Liver (tissue), 9 donors: Measurements from ENCODE around the gene SS18L1. TPM values are rescaled to one million over a fixed set of nuclear protein-coding genes. Genes with fewer than 3 reads are reported as not detected.

Experiments used
- DNase-seq: peaks from one replicate; pipeline ENCODE4 v3.0.0-alpha.2; 2017; ENCODE audit warnings: low spot score
- H3K27ac ChIP-seq, 2 donors: one replicate each; pipeline ENCODE4 v1.7.0; 2013; ENCODE audit warnings: inconsistent platforms in 2 of 2, low read length in 2 of 2, control low read depth in 1 of 2, low read depth in 1 of 2, mild to moderate bottlenecking in 1 of 2
- H3K27me3 ChIP-seq, 4 donors: one replicate each; pipeline versions ENCODE4 v1.6.1 to v1.7.0; 2013; ENCODE audit warnings: low read length in 3 of 4, inconsistent platforms in 1 of 4, mild to moderate bottlenecking in 1 of 4, moderate library complexity in 1 of 4; ENCODE audit not compliant: control insufficient read depth in 4 of 4, insufficient read depth in 4 of 4
- H3K36me3 ChIP-seq, 4 donors: one replicate each; pipeline versions ENCODE4 v1.6.1 to v1.7.0; 2013; ENCODE audit warnings: low read length in 3 of 4, mild to moderate bottlenecking in 3 of 4, low read depth in 1 of 4, moderate library complexity in 1 of 4; ENCODE audit not compliant: control insufficient read depth in 4 of 4, insufficient read depth in 3 of 4
- H3K4me1 ChIP-seq, 4 donors: one replicate each; pipeline versions ENCODE4 v1.6.1 to v1.7.0; 2013; ENCODE audit warnings: low read length in 3 of 4, mild to moderate bottlenecking in 3 of 4, moderate library complexity in 1 of 4; ENCODE audit not compliant: control insufficient read depth in 4 of 4, insufficient read depth in 4 of 4
- H3K4me3 ChIP-seq, 3 donors: one replicate each; pipeline versions ENCODE4 v1.6.1 to v1.7.0; 2013; ENCODE audit warnings: low read length in 3 of 3, control low read depth in 1 of 3, low read depth in 1 of 3, mild to moderate bottlenecking in 1 of 3
- H3K9ac ChIP-seq, 2 donors: one replicate each; pipeline ENCODE4 v1.7.0; 2013; ENCODE audit warnings: low read length in 2 of 2, mild to moderate bottlenecking in 2 of 2, moderate library complexity in 2 of 2, control low read depth in 1 of 2, low read depth in 1 of 2
- H3K9me3 ChIP-seq, 4 donors: one replicate each; pipeline versions ENCODE4 v1.6.1 to v1.7.0; 2013; ENCODE audit warnings: low read length in 3 of 4; ENCODE audit not compliant: control insufficient read depth in 4 of 4
- FOXA1 ChIP-seq: IDR thresholded peaks from 2 replicates; pipeline ENCODE4 v1.6.1; 2016; ENCODE audit warnings: antibody characterized with exemption
- FOXA2 ChIP-seq: IDR thresholded peaks from 2 replicates; pipeline ENCODE4 v1.6.1; 2016; ENCODE audit warnings: antibody characterized with exemption
- GABPA ChIP-seq, 2 donors: IDR thresholded peaks in 1 of 2; conservative IDR thresholded peaks in 1 of 2; 2 replicates each; pipeline ENCODE4 v1.6.1; 2016; ENCODE audit warnings: antibody characterized with exemption in 2 of 2, mild to moderate bottlenecking in 1 of 2, moderate library complexity in 1 of 2
- HNF4A ChIP-seq, 2 donors: conservative IDR thresholded peaks; 2 replicates each; pipeline ENCODE4 v1.6.1; 2016; ENCODE audit warnings: antibody characterized with exemption in 2 of 2, mild to moderate bottlenecking in 2 of 2
- HNF4G ChIP-seq: IDR thresholded peaks from 2 replicates; pipeline ENCODE4 v1.6.1; 2016; ENCODE audit warnings: antibody characterized with exemption
- JUND ChIP-seq, 2 donors: IDR thresholded peaks; 2 replicates each; pipeline ENCODE4 v1.6.1; 2016; ENCODE audit warnings: antibody characterized with exemption in 2 of 2
- NR2F2 ChIP-seq: IDR thresholded peaks from 2 replicates; pipeline ENCODE4 v1.6.1; 2016; ENCODE audit warnings: antibody characterized with exemption
- RAD21 ChIP-seq, 2 donors: IDR thresholded peaks; 2 replicates each; pipeline ENCODE4 v1.6.1; 2016; ENCODE audit warnings: antibody characterized with exemption in 2 of 2, mild to moderate bottlenecking in 2 of 2
- RXRA ChIP-seq, 2 donors: IDR thresholded peaks; 2 replicates each; pipeline ENCODE4 v1.6.1; 2017 to 2018; ENCODE audit warnings: antibody characterized with exemption in 2 of 2, mild to moderate bottlenecking in 1 of 2
- SP1 ChIP-seq: IDR thresholded peaks from 2 replicates; pipeline ENCODE4 v1.6.1; 2018; ENCODE audit warnings: antibody characterized with exemption, mild to moderate bottlenecking
- TAF1 ChIP-seq: conservative IDR thresholded peaks from 2 replicates; pipeline ENCODE4 v1.6.1; 2016; ENCODE audit warnings: antibody characterized with exemption, mild to moderate bottlenecking
- YY1 ChIP-seq: IDR thresholded peaks from 2 replicates; pipeline ENCODE4 v1.6.1; 2016; ENCODE audit warnings: antibody characterized with exemption, mild to moderate bottlenecking
- ZBTB33 ChIP-seq: IDR thresholded peaks from 2 replicates; pipeline ENCODE4 v1.6.1; 2016; ENCODE audit warnings: antibody characterized with exemption
- WGBS: extraction: QIAGEN DNeasy Blood & Tissue Kit; methylation state at CpG from one replicate; pipeline ENCODE4 v1.1.7; 2013; 5-methylcytosine and 5-hydroxymethylcytosine counted together
- polyA plus RNA-seq, 2 donors: library from polyadenylated mRNA; stranded (reverse) in 1 of 2; unstranded in 1 of 2; fragments of 200-250 nt in 1 of 2; fragments of >200 nt in 1 of 2; fragmentation: Nextera tagmentation in 1 of 2; extraction: Ambion mirVana in 1 of 2; gene quantifications; one replicate each; pipeline versions ENCODE4 v1.2.1 to v1.2.3, GENCODE V29; 2013 to 2015
- total RNA-seq, 2 donors: library from RNA; depleted of rRNA; stranded (reverse); fragments of >200 nt; gene quantifications; one replicate each; pipeline ENCODE4 v1.2.3, GENCODE V29; 2014
- TF ChIP-seq, protein P1 (sequence below): IDR thresholded peaks from 2 replicates; pipeline ENCODE4 v1.6.1; 2016; ENCODE audit warnings: antibody characterized with exemption, mild to moderate bottlenecking
- TF ChIP-seq, protein P2 (sequence below): fragments of 150-350 bp; IDR thresholded peaks from 2 replicates; pipeline ENCODE4 v1.5.1; 2017; ENCODE audit warnings: improper control_type of control experiment, low read depth, low read length; ENCODE audit not compliant: missing input control
- TF ChIP-seq, protein P3 (sequence below): IDR thresholded peaks from 2 replicates; pipeline ENCODE4 v1.6.1; 2016; ENCODE audit warnings: antibody characterized with exemption
- donor health status: healthy.
- donor health status: healthy.
- donor health status: healthy.
- donor health status: healthy.
- donor health status: healthy.

The SS18L1 gene
- total and polyA plus RNA-seq, 4 donors: 6.1 to 24.3 (median 16.7) TPM

DNA sequence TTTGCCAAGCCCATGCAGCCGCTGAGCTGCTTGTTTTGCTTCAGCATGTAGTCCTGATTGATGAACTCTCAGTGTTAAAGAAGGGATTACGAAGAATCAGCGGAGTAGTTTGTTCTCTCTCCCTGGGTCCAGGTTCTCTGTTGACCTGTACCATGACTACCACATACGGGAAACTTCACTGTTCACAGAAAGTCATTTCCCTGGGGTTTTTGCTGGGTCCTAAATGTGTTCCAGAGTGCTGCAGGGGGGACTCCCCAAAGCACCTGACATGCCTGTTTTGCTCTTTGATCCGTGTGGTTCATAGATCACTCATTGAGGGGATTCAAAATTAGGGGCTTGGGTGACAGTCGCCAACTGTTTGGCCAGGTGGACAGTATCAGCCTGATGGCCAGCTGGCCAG, 15.8 kb upstream of the SS18L1 start:
- Histone ChIP-seq H3K4me3 (no peak overlapping the region), H3K4me1 (peaks cover 0 to 15% (median 10%) of the 10 kb centered on the region in 4 donors), H3K36me3 (peaks cover 15 to 68% (median 56%) of the 10 kb centered on the region in 4 donors), H3K9ac (no peak overlapping the region), H3K9me3 (no peaks in the 10 kb centered on the region), H3K27me3 (no peaks in the 10 kb centered on the region), H3K27ac (no peak overlapping the region)
- no peak for DNase-seq
- WGBS: 96% methylated on average over 6 of the region's 6 CpGs
- TF ChIP-seq ZBTB33 (no peak), GABPA (IDR thresholded peaks at IDR 0.05 in 1 of 2, conservative IDR thresholded peaks at IDR 0.05 in 1 of 2) (no peak), RXRA (IDR thresholded peaks at IDR 0.05) (no peak), HNF4A (conservative IDR thresholded peaks at IDR 0.05) (no peak), NR2F2 (no peak), SP1 (no peak), HNF4G (no peak), TAF1 (no peak), FOXA2 (no peak), JUND (IDR thresholded peaks at IDR 0.05) (no peak), RAD21 (IDR thresholded peaks at IDR 0.05) (no peak), FOXA1 (no peak), YY1 (no peak)
- TF ChIP-seq, protein P1, sequence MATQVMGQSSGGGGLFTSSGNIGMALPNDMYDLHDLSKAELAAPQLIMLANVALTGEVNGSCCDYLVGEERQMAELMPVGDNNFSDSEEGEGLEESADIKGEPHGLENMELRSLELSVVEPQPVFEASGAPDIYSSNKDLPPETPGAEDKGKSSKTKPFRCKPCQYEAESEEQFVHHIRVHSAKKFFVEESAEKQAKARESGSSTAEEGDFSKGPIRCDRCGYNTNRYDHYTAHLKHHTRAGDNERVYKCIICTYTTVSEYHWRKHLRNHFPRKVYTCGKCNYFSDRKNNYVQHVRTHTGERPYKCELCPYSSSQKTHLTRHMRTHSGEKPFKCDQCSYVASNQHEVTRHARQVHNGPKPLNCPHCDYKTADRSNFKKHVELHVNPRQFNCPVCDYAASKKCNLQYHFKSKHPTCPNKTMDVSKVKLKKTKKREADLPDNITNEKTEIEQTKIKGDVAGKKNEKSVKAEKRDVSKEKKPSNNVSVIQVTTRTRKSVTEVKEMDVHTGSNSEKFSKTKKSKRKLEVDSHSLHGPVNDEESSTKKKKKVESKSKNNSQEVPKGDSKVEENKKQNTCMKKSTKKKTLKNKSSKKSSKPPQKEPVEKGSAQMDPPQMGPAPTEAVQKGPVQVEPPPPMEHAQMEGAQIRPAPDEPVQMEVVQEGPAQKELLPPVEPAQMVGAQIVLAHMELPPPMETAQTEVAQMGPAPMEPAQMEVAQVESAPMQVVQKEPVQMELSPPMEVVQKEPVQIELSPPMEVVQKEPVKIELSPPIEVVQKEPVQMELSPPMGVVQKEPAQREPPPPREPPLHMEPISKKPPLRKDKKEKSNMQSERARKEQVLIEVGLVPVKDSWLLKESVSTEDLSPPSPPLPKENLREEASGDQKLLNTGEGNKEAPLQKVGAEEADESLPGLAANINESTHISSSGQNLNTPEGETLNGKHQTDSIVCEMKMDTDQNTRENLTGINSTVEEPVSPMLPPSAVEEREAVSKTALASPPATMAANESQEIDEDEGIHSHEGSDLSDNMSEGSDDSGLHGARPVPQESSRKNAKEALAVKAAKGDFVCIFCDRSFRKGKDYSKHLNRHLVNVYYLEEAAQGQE: no peak
- TF ChIP-seq, protein P2, sequence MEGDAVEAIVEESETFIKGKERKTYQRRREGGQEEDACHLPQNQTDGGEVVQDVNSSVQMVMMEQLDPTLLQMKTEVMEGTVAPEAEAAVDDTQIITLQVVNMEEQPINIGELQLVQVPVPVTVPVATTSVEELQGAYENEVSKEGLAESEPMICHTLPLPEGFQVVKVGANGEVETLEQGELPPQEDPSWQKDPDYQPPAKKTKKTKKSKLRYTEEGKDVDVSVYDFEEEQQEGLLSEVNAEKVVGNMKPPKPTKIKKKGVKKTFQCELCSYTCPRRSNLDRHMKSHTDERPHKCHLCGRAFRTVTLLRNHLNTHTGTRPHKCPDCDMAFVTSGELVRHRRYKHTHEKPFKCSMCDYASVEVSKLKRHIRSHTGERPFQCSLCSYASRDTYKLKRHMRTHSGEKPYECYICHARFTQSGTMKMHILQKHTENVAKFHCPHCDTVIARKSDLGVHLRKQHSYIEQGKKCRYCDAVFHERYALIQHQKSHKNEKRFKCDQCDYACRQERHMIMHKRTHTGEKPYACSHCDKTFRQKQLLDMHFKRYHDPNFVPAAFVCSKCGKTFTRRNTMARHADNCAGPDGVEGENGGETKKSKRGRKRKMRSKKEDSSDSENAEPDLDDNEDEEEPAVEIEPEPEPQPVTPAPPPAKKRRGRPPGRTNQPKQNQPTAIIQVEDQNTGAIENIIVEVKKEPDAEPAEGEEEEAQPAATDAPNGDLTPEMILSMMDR: no peak

DNA sequence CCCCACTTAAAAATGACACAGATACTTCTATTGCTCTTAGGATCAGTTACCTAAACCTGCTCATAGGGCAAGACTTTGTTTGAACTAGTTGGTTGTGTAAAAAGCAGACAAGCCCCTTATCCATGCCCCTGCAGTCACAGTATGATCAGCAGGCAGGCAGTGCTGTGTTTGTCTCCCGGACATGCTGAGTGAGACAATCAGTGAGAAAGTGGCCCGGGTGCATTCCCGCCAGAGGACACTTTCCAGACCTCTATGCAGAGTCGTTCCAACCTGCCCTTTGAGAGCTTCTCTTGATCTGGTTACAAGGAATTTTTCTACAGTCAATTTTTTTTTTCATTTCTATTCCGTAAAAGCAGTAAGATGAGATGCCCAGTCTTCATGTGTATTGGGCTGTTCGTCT, 15.1 kb upstream of the SS18L1 start:
- 85% methylated on average over 6 of the region's 6 CpGs for WGBS
- no peak for DNase-seq
- TF ChIP-seq RAD21 (IDR thresholded peaks at IDR 0.05) (no peak), HNF4A (conservative IDR thresholded peaks at IDR 0.05) (no peak), GABPA (IDR thresholded peaks at IDR 0.05 in 1 of 2, conservative IDR thresholded peaks at IDR 0.05 in 1 of 2) (no peak), NR2F2 (no peak), YY1 (no peak), ZBTB33 (no peak), JUND (IDR thresholded peaks at IDR 0.05) (no peak), HNF4G (no peak)
- TF ChIP-seq, protein P2: no peak
- TF ChIP-seq, protein P1: no peak
- TF ChIP-seq, protein P3, sequence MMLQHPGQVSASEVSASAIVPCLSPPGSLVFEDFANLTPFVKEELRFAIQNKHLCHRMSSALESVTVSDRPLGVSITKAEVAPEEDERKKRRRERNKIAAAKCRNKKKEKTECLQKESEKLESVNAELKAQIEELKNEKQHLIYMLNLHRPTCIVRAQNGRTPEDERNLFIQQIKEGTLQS: no peak

More for the DNA sequence above, 15.1 kb upstream of the SS18L1 start:
- Histone ChIP-seq H3K36me3 (peaks cover 15 to 71% (median 56%) of the 10 kb centered on the region in 4 donors), H3K27me3 (no peaks in the 10 kb centered on the region), H3K4me3 (no peak overlapping the region), H3K9me3 (no peaks in the 10 kb centered on the region), H3K4me1 (peaks cover 0 to 10% (median 7%) of the 10 kb centered on the region in 4 donors), H3K27ac (no peak overlapping the region), H3K9ac (no peak overlapping the region)
